Measurements from ENCODE around the gene GALR3.

- TF ChIP-seq, protein P1, sequence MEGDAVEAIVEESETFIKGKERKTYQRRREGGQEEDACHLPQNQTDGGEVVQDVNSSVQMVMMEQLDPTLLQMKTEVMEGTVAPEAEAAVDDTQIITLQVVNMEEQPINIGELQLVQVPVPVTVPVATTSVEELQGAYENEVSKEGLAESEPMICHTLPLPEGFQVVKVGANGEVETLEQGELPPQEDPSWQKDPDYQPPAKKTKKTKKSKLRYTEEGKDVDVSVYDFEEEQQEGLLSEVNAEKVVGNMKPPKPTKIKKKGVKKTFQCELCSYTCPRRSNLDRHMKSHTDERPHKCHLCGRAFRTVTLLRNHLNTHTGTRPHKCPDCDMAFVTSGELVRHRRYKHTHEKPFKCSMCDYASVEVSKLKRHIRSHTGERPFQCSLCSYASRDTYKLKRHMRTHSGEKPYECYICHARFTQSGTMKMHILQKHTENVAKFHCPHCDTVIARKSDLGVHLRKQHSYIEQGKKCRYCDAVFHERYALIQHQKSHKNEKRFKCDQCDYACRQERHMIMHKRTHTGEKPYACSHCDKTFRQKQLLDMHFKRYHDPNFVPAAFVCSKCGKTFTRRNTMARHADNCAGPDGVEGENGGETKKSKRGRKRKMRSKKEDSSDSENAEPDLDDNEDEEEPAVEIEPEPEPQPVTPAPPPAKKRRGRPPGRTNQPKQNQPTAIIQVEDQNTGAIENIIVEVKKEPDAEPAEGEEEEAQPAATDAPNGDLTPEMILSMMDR (IDR thresholded peaks at IDR 0.05) = no peak
- TF ChIP-seq TCF7L2 (IDR thresholded peaks at IDR 0.05; ENCODE audit: low read depth, low read length) (no peak), POLR2AphosphoS5 (IDR thresholded peaks at IDR 0.05; ENCODE audit: low read depth, low read length) (no peak), REST (IDR thresholded peaks at IDR 0.05; ENCODE audit: insufficient read depth in 1 of 2, low read depth in 2 of 2, low read length in 1 of 2) (no peak)
Measured at GRCh38 chr22:37848587-37849088, 25.5 kb downstream of the GALR3 start.

Data from Panc1 (cell line).